Lower leg skin (tissue), 4 donors: ENCODE data around the gene IER3. TPM values are rescaled to one million over a fixed set of nuclear protein-coding genes. Genes with fewer than 3 reads are reported as not detected.
"Not testable (repeated sequence)": the region's sequence is repeated elsewhere in the genome, so short reads cannot be mapped to it uniquely, and the experiment has no call there.

Experiments used
- DNase-seq, 2 donors: peaks; one replicate each; pipeline ENCODE4 v3.0.0-alpha.2; 2019; ENCODE audit warnings: low spot score in 2 of 2
- H3K4me3 ChIP-seq: fragments of 200-600 bp; sonication (generic); 2 replicates; pipeline ENCODE4 v1.5.1; 2017; ENCODE audit warnings: mild to moderate bottlenecking, low read depth; ENCODE audit not compliant: poor library complexity, severe bottlenecking
- POLR2A ChIP-seq, 2 donors: fragments of 450-650 bp; IDR thresholded peaks; one replicate each; pipeline ENCODE4 v1.6.1; 2016 to 2017; ENCODE audit warnings: antibody characterized with exemption in 2 of 2, mild to moderate bottlenecking in 1 of 2, moderate library complexity in 1 of 2
- WGBS, 2 donors: methylation state at CpG; one replicate each; pipeline ENCODE4 v1.1.5; 2018; 5-methylcytosine and 5-hydroxymethylcytosine counted together
- intact Hi-C: fragments of 100-400 bp; cut with DNase I; formaldehyde crosslinking; loops from one replicate; pipeline ENCODE4 v1.15.0; 2023; ENCODE audit warnings: low total_unique reads
- total RNA-seq, 4 donors: library from RNA; depleted of rRNA; stranded (reverse); fragments of >200 nt; gene quantifications; one replicate each; pipeline ENCODE4 v1.1.0, GENCODE V29; 2016
- TF ChIP-seq, protein P1 (sequence below), 3 donors: fragments of 450-650 bp; IDR thresholded peaks; one replicate each; pipeline ENCODE4 v1.5.1; 2016; ENCODE audit warnings: antibody characterized with exemption in 3 of 3, mild to moderate bottlenecking in 3 of 3, moderate library complexity in 2 of 3

IER3 gene
- total RNA-seq, 4 donors from 2014 or later = 20.9 to 56.5 (median 33.3) TPM

DNA sequence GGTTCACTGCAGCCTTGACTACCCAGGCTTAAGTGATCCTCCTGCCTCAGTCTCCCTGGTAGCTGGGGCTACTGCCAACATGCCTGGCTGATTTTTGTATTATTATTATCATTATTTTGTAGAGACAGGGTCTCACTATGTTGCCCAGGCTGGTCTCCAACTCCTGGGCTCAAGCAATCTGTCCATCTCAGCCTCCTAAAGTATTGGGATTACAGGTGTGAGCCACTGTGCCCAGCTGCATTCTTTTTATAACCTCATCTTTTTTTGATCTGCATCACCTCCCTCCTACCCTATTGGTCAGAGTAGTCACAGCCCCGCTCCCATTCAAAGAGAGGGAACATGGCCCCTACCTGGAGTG is 23.6 kb upstream of the IER3 start:
- DNase-seq = no peak
- H3K4me3 ChIP-seq = no peak overlapping the region
- 100% methylated on average over 1 of the region's 1 CpG for WGBS, 2 donors
- intact Hi-C loops = no loop called here
- no peak for TF ChIP-seq POLR2A (IDR thresholded peaks at IDR 0.05)
- TF ChIP-seq, protein P1, sequence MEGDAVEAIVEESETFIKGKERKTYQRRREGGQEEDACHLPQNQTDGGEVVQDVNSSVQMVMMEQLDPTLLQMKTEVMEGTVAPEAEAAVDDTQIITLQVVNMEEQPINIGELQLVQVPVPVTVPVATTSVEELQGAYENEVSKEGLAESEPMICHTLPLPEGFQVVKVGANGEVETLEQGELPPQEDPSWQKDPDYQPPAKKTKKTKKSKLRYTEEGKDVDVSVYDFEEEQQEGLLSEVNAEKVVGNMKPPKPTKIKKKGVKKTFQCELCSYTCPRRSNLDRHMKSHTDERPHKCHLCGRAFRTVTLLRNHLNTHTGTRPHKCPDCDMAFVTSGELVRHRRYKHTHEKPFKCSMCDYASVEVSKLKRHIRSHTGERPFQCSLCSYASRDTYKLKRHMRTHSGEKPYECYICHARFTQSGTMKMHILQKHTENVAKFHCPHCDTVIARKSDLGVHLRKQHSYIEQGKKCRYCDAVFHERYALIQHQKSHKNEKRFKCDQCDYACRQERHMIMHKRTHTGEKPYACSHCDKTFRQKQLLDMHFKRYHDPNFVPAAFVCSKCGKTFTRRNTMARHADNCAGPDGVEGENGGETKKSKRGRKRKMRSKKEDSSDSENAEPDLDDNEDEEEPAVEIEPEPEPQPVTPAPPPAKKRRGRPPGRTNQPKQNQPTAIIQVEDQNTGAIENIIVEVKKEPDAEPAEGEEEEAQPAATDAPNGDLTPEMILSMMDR (IDR thresholded peaks at IDR 0.05) = no peak

DNA sequence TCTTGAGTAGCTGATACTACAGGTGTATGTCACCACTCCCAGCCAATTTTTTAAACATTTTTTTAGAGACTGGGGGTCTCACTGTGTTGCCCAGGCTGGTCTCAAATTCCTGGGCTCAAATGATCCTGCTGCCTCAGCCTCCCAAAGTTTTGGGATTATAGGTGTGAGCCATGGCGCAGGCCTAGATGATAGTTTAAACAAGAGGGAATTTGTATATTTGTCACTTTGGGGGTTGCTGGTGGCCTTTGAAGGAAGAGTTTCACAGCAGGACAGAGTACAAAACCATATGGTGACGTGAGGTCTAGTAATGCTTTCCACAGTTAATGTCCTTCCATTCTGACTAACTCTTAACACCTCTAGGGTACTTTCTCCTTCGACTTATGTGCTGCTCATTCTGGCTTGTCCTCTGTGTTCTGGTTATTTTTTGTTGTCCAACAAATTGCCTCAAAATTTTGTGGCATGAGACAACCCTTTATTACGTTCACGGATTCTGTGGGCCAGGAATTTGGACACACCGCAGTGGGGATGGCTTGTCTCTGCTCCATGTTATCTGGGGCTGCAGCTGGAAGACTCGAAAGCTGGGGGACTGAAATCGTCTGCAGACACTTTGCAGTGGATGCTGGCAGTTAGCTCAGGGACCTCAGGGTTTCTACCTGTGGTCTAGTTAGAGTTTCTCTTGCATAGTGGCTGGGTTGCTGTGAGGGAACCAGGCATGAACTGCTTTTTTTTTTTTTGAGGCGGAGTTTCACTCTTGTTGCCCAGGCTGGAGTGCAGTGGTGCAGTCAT is 23.0 kb upstream of the IER3 start:
- WGBS, 2 donors = 77 to 79% methylated on average over 9 of the region's 9 CpGs
- TF ChIP-seq POLR2A (IDR thresholded peaks at IDR 0.05) = no peak
- TF ChIP-seq, protein P1 (IDR thresholded peaks at IDR 0.05) = no peak
- no peak for DNase-seq
- intact Hi-C loops = no loop called here
- H3K4me3 ChIP-seq = no peak overlapping the region

DNA sequence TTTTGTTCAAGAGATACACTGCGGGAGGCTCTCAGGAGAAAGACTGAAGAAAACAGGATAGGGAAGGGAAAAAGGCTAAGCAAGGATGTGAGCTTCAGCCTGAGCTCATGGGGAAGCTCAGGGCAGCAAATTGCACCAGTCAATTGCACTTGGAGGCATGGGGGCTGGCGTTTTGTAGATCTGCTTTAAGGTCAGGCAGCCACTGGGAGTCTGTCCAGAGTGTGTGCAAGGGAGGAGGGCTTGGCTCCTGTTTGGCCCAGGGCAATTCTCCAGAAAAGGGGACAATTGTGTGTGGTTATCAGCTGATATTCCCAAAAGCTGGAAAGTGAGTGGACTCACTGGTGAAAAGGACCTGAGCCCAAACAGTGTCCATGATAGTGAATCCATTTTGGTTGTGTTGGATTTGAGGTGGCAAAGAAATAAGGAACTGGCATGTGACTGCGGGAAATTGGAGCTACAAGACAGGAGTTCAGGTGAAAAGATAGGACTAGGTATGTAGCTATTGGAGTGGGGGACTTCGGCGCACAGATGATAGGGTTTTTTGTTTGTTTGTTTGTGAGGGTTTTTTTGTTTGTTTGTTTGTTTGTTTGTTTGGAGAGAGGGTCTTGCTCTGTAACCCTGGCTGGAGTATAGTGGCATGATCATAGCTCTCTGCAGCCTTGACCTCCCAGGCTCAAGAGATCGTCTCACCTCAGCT is 22.3 kb upstream of the IER3 start:
- intact Hi-C loops = no loop called here

DNA sequence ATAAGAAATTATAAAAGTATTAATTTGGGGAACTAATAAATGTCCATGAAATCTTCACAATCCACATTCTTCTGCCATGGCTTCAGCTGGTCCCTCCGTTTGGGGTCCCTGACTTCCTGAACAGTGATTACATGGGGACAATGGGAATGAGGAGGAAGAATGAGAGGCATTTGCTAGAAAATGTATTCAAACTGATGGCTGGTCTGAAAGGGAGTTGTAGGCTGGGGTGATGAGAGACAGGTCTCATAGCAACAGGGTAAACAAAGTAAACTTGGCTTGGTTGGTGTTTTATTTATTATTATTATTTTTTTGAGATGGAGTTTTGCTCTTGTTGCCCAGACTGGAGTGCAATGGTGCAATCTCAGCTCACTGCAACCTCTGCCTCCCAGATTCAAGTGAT is 21.1 kb upstream of the IER3 start:
- intact Hi-C loops, H3K4me3 ChIP-seq, DNase-seq: not testable (repeated sequence)
- WGBS, 2 donors = 57 to 68% methylated on average over 1 of the region's 1 CpG

More for the DNA sequence above, 22.3 kb upstream of the IER3 start:
- 89% methylated on average over 6 of the region's 6 CpGs for WGBS, 2 donors
- TF ChIP-seq, protein P1 (IDR thresholded peaks at IDR 0.05) = no peak
- TF ChIP-seq POLR2A (IDR thresholded peaks at IDR 0.05) = no peak
- no peak overlapping the region for H3K4me3 ChIP-seq
- no peak for DNase-seq

DNA sequence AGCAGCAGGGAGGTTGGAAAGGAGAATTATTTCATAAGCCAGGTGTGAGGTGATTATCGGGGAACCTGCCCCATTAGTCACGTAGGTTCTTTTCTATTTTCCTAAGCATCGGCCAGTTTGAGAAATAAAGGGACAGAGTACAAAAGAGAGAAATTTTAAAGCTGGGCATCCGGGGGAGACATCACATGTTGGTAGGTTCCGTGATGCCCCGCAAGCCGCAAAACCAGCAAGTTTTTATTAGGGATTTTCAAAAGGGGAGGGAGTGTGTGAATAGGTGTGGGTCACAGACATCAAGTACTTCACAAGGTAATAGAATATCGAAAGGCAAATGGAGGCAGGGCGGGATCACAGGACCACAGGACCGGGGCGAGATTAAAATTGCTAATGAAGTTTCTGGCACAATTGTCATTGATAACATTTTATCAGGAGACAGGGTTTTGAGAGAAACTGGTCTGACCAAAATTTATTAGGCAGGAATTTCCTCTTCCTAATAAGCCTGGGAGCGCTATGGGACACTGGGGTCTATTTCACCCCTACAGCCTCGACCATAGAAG is 20.2 kb upstream of the IER3 start:
- intact Hi-C loops, DNase-seq: not testable (repeated sequence)
- WGBS, 2 donors = 52 to 59% methylated on average over 13 of the region's 13 CpGs

DNA sequence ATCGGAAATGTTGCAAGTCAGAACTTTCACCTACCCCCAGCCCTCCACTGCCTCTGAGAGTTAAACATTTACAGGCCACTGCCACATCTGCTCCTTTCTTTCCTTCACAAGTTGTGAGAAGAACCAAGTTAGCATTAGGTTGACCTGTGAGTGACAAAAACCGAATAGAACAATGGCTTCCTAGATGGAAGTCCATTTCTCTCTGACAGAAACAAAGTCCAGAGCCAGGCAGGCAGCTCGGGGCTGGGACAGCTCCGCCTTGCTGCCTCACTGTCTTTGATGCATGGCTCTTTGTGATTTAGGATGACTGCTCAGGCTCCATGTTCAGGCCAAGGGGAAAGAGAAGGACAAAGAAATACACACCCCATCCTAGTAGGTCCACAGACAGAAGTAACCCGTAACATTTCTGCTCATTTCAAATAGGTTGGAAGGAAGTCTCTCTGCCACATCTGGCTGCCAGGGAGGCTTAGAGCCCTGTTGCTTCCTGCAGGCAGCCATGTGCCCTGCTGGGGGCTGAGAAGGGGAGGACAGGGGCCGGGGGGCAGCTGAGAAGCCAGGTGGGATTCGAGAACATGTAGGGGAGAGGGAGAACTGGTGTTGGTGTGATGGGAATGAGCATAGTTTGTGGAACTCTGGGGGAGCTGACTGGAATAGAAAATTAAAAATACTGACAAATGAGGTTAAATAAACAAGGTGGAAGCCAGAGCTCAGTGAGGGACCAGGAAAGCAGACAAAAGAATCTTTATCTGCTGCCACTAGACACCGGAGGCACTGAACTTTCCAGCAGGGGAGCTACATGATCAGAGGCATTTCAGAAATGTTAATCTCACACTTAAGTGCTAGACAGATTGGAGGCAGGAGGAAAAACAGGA is 19.5 kb upstream of the IER3 start:
- WGBS, 2 donors = 48 to 57% methylated on average over 8 of the region's 8 CpGs
- TF ChIP-seq POLR2A (IDR thresholded peaks at IDR 0.05) = no peak
- TF ChIP-seq, protein P1 (IDR thresholded peaks at IDR 0.05) = peak in 1 of 3 donors; percentile 29
- DNase-seq = no peak
- intact Hi-C loops = no loop called here
- H3K4me3 ChIP-seq = no peak overlapping the region

More for the DNA sequence above, 20.2 kb upstream of the IER3 start:
- H3K4me3 ChIP-seq = not testable (repeated sequence)
